Eye (tissue), 1 donor: Measurements from ENCODE around the gene SC5D.

ENCODE experiments used
- DNase-seq: peaks from one replicate; pipeline ENCODE4 v3.0.0-alpha.2; 2015

The SC5D gene

DNA sequence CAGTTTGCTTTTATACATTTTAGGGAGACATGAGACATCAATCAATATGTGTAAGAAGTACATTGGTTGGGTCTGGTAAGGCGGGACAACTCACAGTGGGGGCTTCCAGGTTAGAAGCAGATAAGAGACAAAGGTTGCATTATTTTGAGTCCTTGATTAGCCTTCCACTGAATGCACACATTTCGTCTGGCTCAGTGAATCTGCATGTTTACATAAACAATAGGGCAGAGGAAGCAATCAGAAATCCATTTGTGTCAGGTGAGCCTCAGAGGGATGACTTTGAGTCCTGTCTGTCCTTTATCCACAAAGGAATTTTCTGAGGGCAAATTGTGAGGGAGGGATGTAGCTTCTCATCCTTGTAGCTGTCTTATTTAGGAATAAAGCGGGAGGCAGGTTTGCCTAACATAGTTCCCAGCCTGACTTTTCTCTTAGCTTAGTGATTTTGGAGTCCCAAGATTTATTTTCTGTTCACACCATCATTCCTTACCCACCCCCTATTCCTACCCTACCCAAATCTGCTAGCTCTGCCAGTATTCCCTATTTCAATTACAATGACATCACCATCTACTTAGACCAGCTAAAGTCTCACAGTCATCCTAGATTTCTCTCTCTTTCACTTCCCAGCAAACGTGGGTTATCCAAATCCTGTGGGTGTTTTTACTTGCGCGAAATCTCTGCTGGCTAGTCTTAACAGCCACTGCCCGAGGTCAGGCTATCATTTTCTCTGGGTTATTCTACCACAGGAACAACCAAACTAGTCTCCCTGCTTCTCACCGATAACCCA is 2.9 kb downstream of the SC5D start:
- DNase-seq, result no peak

DNA sequence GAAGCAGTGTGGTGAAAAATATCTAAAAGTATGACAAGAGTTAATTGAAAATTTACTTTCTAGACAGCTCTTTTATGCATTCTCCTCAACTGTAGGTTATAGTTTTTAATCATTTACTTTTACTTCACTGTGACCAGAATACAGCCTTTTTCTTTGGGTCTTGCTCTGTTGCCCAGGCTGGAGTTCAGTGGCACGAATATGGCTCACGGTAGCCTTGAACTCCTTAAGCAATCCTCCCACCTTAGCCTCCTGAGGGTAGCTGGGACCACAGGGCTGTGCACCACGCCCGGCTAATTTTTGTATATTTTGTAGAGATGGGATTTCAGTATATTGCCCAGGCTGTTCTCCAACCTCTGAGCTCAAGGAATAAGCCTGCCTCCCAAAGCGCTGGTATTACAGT is 5.3 kb downstream of the SC5D start:
- DNase-seq, result no peak

DNA sequence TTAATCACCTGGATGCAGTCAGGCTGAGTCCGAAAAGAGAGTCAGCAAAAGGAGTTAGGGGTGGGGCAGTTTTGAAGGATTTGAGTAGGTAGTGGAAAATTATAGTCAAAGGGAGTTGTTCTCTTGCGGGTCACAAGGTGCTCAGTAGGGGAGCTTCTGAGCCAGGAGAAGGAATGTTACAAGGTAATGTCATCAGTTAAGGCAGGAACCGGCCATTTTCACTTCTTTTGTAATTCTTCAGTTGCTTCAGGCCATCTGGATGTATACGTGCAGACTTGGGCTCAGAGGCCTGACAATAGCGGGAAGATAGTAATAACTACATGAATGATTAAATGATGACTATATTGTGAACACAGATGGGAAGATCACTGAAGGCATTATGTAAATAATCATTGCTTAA is 6.2 kb downstream of the SC5D start:
- no peak for DNase-seq

DNA sequence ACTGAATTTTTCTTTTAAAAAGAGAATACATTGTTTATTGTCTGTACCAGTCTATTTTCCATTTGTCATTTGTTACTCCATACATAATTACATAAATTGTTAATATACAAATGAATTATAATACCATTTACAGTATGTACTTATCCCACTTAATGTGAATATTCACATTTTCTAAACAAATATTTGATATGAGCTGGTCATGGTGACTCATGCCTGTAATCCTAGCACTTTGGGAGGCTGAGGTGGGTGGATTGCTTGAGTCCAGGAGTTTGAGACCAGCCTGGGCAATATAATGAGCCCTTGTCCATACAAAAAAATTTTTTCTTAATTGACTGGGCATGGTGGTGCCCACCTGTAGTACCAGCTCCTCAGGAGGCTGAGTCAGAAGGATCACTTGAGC is 6.8 kb downstream of the SC5D start:
- no peak for DNase-seq

DNA sequence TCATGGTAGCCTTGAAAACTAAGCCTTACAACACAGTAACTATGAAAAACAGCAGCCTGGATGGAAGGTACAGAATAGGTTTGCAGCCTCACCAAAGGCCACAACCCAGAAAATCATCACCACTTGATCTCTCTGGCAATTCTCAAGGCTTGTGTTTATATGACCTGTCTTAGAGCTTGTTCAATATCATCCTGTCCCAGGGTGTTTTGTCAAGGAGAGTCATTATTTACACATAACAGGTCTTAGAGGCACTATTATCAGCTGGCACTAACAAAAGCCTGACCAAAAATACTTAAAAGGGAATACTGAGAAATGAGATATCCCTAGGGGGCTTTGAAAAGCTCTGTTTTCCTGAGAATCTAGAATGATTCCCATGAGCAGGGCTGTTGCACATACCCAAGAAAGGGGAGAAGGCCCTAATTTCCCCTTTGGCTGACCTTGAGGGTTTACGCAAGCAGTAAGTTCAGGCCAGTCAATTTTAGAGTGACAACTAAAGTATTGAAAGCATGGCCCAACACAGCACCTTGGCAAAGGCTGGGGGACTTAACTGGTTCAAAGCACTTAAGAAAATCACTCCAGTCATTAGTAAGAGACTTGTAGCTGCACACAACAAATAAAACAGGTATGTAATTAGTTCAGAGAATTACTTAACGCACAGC is 7.9 kb downstream of the SC5D start:
- no peak for DNase-seq

DNA sequence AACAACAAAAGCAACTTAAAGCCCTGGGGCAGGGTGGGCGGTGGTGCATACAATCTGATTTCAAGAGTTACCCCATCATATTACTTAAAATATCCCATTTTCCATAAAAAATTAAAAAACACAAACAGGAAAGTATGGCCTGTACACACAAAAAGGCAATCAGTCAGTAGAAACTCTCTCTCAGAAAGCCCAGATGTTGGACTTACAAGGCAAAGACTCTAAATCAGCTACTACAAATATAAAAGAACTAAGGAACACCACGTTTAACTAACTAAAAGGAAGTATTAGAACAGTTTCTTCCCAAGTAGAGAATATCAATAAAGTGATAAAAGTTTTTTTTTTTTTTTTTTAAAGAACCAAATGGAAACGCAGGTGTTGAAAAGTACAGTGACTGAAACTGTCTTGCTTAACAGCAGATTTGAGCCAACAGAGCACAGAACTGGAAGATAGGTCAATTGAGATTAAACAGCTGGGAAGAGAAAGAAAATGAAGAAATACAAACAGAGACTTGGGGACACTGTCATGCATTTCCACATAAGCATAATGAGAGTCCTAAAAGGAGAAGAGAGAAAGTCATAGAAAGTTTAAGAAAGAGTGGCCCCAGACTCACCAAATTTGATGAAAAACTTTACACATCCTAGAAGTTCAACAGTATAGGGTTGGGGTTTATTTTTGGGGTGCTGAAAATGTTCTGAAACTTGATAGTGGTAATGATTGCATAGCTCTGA is 8.6 kb downstream of the SC5D start:
- DNase-seq, result no peak

DNA sequence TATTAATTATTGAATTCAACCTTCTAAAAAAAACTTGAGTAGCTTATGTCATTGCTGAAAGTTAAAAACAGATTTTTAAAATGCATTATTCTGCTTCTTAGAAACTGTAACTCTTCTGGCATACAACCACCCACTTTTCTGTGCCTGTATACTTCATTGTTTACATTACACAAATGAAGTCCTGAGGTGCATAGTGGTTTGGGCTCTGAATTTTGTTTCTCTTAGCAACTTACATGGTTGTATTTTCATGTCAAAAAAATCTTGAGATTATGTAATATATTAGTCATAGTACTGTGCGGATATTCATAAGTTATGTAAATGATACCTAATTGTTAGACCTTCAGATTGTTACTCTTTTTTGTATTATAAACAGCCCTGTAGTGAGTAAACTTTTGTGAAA is 12.2 kb downstream of the SC5D start:
- DNase-seq, result no peak

DNA sequence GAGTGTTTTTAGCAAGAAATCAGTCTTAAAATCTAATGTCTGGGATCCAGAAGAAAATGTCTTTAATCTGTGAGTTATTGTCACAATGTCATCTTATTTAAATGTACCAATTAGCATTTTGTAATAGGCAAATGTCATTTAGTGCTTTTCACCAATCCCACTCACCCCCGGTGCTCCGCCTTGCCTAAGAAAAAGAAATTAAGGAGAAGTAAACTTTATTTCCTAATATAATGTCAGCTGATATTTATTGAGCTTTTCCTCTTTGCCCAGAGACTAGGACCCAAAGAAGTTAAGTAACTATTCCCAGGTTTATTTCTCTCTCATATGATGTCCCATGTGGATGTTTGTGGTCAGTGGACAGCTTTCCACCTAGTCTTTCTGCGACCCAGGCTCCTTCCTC is 16.2 kb downstream of the SC5D start:
- no peak for DNase-seq

DNA sequence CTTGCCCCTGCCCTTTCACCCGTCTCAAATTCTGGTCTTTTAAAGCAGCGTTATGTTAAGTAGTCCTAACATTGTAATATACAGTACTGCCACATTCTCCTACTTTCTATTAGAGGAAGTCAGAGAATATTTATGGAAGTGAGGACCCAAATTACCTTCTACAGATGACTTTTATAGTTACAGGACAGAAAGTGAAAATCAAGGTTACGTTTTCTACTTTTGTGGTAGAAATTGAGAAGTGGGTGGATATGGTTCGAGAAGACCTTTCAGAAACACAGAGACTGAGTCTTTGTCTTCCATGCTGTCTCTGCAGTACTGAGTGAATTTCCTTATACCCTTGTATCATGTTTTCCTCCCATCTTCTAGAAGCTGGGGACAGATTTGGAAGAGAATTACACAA is 17.1 kb downstream of the SC5D start:
- no peak for DNase-seq

DNA sequence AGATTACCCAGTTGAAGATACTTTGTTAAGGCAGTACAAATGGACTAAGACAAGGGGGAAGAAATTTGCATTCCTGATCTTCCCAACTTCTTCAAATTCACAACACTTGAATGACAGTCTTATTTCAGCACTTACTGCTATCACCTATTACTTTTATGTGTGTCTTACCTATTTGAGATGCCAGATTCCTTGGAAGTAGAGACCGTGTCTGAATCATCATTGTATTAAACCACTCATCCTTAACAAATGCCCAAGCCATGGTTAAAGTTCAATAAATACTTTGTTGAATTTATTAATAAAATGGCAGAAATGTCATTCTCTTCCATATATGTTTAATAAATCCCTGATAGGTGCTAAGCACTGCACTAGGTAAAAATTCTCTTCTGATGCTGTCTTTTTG is 18.3 kb downstream of the SC5D start:
- DNase-seq, result no peak

DNA sequence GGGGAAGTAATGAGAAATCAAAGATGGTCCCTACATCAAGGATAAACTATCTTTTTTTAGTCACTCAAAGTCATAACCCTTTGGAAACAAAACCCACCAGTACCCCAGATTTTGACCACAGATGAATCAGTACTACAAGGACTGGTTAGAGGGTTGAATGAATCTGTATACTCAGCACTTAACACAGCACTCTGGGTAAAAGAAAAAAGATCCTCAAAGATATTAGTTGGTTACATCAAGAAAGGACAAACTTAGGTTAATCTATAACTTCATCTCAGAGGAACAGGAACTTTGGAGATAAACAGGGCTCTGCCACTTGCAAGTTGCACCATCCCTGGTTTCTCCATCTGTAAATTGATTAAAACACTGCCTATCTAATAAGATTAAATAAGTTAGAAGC is 18.8 kb downstream of the SC5D start:
- no peak for DNase-seq

DNA sequence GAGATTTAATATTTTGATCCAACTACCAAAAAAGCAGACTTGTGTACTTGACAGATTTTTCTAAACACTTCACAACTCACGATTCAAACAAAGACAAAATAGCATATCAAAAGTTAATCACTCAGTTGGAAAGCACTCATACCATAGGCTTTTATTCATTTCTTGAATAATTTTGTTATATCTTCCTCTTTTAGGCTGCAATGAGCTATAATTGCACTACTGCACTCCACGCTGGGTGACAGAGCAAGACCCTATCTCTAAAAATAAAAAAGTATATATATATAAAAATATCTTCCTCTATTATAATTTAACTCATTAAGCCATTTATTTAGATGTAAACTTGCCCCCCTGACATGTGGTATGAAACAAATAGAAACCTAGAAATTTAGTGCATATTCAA is 19.9 kb downstream of the SC5D start:
- no peak for DNase-seq

DNA sequence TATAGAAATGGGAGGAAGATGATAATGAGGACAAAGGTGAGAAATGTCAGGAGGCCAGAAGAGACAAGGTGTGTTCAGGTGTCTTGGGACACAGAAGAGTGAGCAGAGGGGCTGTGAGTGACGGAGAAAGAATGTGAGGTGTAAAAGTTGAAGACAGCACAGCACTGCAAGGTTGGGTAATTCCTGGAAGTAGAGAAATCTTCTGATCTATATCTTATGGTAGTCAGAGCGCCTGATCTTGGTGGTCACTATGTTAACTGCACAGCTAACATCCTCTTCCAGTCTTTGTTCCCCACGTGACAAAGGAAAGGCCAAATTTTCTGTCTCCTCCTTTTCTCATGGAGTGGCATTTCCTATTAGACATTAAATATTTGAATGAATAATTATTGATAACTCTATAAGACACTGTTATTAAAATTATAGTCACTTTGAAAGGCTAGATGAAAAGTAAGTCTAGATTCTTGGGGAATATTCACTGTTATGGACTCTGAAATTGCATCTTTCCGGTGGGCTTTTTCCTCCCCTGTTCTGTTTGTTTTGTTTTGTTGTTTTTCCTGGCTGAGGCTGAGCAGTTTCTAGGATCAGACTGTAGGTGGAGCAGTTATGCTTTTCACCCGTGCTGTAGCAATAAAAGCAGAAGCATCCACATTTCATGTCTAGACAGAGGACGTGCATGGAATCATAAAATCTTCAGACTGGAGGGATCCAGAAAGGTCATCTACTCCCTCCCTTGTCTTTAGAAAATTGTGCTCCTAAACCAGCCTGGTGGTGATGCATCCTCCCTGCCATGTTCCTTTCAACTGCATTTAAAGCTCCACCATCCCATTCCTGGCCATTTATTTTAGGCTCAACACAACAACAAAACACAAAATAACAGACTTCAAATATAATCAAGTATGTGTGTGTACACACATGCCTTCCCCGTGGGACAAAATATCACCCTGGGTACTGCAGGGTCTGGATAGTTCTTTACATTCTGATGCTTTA is 26.6 kb downstream of the SC5D start:
- DNase-seq, result peak; percentile 84

DNA sequence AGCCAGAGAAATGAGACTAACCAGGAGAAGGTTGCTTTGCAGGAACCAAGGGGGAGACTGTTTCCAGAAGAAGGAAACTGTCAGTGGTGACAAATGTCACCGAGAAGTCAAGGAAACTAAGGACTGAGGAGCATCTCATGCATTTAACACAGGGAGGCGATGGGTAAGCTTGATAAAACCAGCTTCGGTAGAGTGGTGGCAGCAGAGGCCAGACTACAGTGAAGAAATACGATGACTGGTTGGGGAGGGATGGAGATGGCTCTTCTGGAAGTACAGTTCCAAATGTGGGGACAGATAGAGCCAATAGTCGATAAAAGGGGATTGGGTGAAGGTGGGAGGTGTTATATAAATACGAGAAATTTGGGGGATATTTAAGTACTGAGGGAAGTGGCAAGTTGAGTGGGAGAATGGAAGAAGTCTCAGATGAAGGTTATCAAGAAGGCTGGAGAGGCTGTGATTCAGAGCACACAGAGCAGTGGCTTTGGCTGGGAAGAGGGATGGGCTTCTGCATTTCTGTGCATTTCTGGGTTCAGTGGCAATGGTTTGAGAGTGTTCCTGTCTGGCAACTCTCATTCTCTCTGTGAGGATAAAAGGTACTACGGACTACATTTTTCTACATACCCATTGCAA is 29.2 kb downstream of the SC5D start:
- peak; percentile 50 for DNase-seq

DNA sequence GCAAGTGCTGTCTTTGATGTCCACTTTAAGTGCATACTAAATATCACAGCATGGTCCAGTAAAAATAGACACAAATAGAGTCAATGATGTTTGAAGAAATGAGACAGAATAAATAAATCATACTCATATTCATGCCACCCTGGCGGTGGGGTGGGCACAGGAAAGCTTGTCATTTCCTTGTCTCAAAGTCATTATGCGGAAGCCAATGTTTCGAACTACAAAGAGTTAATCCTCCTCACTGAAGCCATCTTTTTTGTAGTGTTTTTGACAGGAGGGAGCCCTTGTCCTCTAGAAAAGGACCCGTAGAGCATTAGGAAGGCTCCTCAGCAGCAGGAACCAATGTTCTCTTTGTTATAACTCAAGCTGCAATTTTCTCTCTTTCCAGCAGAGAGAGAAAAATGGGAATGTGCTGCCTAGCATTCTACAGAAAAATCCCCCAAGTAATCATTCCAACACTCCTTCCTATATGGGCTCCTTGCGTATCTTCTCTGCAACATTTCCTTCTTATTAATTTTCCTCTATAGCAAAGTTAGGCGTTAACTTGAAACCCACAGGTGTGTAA is 30.6 kb downstream of the SC5D start:
- no peak for DNase-seq

DNA sequence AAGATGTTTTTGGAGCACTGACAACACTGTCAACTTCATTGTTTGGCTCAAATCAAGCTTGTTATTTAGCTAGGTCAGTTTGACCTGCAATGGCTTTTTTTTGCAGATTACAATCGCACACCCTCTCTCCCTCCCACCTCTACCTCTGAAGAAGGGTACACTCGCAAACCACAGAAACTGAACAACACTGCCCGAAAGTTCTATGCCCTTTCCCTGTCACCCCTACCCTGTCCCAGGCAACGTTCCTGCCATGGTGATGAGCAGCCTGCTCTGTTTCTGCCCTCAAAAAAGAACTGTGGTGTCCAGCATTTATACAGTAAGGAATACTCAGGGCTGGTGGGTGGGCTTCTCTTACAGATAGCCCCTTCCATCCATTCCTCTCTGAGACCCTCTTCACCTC is 33.7 kb downstream of the SC5D start:
- DNase-seq, result no peak

DNA sequence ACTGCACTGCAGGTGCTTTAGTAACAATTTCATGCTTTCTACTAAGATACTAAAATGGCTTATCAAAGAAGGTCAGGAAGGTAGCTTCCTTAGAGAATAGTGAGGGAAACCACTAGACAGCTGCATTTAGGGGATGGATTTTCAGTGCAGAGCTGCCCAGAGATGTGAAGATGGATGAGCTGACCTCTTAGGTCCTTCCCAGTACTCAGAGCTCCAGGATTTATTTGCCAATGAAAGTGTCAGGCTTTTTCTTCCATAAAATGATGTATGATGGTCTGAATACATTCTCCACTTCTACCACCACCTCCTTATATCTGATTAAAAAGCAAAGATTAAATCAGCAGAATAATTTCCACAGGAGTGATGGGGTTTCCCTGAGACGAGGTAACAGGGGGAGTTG is 35.0 kb downstream of the SC5D start:
- no peak for DNase-seq

DNA sequence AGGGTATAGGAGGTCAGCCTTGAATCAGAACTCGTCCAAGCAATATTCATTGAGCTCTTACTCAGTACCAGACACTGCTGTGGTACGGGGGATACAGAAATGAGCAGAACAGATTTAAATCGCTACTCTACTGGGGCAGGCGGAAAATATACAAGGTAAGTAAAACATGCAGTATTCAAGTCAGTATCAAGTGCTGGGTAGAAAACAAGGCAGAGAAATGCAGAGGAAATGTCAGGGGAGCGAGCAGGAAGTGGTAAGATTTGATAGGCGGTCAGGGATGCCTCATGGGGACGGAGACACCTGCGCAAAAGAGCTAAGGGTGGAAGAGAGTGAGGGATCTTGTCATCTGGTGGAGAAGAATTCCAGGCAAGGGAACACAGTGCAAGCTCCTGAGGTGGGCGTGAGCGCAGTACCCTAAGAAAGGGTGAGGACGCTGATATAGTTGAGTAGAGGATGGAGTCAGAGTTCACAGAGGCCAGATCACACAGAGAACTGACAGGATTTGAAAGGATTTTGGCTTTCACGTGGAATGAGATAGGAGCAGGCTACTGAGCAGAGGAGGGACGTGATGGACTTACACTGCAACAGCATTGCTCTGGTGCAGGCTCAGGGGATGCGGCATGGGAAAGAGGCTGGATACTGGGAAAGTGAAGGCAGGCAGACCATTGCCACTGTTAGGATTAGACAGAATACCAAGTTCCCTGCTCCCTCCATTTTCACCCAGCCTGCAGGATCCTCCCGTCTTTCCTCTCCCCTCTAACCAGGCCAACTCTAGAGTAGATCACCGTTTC is 35.8 kb downstream of the SC5D start:
- DNase-seq, result no peak

DNA sequence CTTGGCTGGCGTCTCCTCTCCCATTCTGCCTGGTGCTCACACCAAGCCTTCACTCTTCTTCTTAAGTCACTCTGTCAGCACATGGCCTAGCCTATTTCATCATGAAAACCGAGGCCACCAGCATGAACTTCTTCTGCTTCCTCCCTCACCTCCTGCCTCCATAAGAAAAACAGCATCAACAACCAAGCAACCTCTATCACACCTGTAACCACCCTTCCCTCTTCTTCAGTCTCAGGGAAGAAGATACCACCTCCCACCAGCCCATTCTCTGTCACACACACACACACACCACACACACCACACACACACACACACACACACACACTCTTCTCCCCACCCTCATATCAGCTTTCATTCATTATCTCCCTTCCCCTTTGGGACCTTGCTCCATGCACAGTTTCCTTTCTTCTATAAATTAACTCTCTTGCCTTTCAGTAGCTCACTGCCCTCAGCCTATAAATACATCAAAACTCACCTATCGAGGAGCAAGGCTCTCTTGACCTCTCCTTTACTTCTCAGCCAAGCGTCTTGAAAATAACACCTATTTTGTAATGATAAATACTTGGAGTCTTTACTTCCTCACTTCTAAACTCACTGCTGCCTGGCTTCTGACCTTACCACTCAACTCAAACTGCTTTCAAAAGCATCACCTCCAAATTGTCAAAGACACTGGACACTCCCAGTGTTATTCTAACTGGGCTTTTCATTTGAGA is 36.6 kb downstream of the SC5D start:
- no peak for DNase-seq

DNA sequence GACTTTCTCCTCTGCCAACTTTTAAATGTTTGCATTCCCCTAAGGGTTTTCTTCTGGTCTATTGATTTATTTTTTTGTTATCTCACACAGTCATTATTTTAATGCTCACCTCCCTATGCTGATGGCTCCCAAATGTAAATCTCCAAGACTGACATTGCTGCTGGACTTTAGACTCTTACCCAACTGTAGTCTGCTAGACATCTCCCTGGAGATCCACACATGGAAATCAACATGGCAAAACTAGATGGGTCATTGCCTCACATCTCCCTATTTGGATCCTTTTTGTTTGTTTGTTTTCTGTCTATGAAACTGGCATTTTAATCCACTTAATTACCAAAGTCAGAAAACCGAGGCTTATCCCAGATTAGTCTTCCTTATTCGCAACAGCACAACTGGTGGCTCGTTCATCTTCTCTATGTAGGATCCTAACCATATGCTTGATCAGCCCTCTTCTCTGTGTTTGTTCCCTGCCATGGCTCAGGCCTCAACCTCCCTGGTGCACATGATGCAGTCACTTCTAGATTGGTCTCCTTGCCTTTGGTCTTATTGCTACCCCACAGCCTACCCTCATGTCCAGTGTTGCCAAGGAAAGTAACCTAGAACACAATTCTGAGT is 37.3 kb downstream of the SC5D start:
- no peak for DNase-seq
